Measurements from ENCODE around the gene STK4.

DNA sequence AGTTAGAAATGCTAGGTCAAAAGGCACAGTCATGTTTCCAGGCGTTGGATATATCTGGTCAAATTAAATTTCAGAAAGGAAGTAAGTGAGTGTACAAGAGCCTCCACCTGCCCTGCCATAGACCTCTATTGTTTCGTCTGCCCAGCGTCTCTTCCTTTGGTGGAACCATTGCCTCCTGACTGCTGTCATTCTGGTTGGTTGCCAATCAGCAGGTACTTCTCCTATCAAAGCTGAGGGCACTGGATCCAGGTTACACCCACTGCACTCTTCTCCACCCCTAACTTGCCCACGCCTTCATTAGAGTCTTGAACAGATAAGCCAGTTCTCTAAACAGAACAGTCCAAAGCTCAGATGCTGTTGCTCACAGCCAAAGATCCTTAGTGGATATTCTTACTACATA, 151.3 kb downstream of the STK4 start:
- TF ChIP-seq, protein P1, sequence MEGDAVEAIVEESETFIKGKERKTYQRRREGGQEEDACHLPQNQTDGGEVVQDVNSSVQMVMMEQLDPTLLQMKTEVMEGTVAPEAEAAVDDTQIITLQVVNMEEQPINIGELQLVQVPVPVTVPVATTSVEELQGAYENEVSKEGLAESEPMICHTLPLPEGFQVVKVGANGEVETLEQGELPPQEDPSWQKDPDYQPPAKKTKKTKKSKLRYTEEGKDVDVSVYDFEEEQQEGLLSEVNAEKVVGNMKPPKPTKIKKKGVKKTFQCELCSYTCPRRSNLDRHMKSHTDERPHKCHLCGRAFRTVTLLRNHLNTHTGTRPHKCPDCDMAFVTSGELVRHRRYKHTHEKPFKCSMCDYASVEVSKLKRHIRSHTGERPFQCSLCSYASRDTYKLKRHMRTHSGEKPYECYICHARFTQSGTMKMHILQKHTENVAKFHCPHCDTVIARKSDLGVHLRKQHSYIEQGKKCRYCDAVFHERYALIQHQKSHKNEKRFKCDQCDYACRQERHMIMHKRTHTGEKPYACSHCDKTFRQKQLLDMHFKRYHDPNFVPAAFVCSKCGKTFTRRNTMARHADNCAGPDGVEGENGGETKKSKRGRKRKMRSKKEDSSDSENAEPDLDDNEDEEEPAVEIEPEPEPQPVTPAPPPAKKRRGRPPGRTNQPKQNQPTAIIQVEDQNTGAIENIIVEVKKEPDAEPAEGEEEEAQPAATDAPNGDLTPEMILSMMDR (IDR thresholded peaks at IDR 0.05): no peak
- no peak for TF ChIP-seq POLR2A (IDR thresholded peaks at IDR 0.05)

Data from suprapubic skin (tissue), 3 donors.